GM19035 (cell line): ENCODE measurements around the gene RAMAC.
"Not testable (repeated sequence)": the region's sequence is repeated elsewhere in the genome, so short reads cannot be mapped to it uniquely, and the experiment has no call there.

Experiments used
- ATAC-seq: cut with Tn5 transposase; IDR thresholded peaks from one replicate; pipeline ENCODE4 v1.9.1; 2021; ENCODE audit not compliant: unreplicated experiment

Gene RAMAC

GRCh38 chr15:83012076-83012426 lies 26.0 kb downstream of the RAMAC start:
- ATAC-seq: no peak

- ATAC-seq: no peak
Measured at GRCh38 chr15:83012636-83013035, 26.6 kb downstream of the RAMAC start.

- ATAC-seq: no peak
Measured at GRCh38 chr15:83014205-83014653, 28.2 kb downstream of the RAMAC start.

- ATAC-seq: no peak
Measured at GRCh38 chr15:83015361-83015760, 29.4 kb downstream of the RAMAC start.

GRCh38 chr15:83016906-83017305 lies 30.9 kb downstream of the RAMAC start:
- ATAC-seq: no peak

- no peak for ATAC-seq
Measured at GRCh38 chr15:83018436-83018835, 32.4 kb downstream of the RAMAC start.

- no peak for ATAC-seq
Measured at GRCh38 chr15:83030021-83030420, 44.0 kb downstream of the RAMAC start.

- not testable (repeated sequence) for ATAC-seq
Measured at GRCh38 chr15:83031234-83031633, 45.2 kb downstream of the RAMAC start.

- ATAC-seq: no peak
Measured at GRCh38 chr15:83036253-83036652, 50.2 kb downstream of the RAMAC start.

- no peak for ATAC-seq
Measured at GRCh38 chr15:83039206-83039605, 53.2 kb downstream of the RAMAC start.
